Gastrocnemius medialis (tissue), 4 donors: ENCODE measurements around the gene MCEE. TPM values are rescaled to one million over a fixed set of nuclear protein-coding genes. Genes with fewer than 3 reads are reported as not detected.
"Not testable (repeated sequence)": the region's sequence is repeated elsewhere in the genome, so short reads cannot be mapped to it uniquely, and the experiment has no call there.

ENCODE experiments used
- ATAC-seq, 2 donors: fragments of 150-250 bp; one replicate each; pipeline ENCODE4 v1.9.1; 2016
- DNase-seq, 2 donors: peaks; one replicate each; pipeline ENCODE4 v3.0.0-alpha.2; 2019
- H3K27ac ChIP-seq, 4 donors: fragments of 200-600 bp; sonication (generic); 1 replicate in 1 of 4; 2 replicates in 3 of 4; pipeline ENCODE4 v1.5.1; 2016 to 2018; ENCODE audit warnings: mild to moderate bottlenecking in 2 of 4, moderate library complexity in 1 of 4
- H3K27me3 ChIP-seq, 3 donors: fragments of 200-600 bp; sonication (generic) in 2 of 3; 1 replicate in 1 of 3; 2 replicates in 2 of 3; pipeline versions ENCODE4 v1.5.1 to v1.6.0; 2016 to 2019; ENCODE audit warnings: mild to moderate bottlenecking in 1 of 3, moderate library complexity in 1 of 3
- H3K36me3 ChIP-seq, 2 donors: fragments of 200-600 bp; sonication (generic) in 1 of 2; one replicate each; pipeline ENCODE4 v1.5.1; 2017 to 2018
- H3K4me1 ChIP-seq, 2 donors: fragments of 200-600 bp; sonication (generic) in 1 of 2; one replicate each; pipeline ENCODE4 v1.5.1; 2016 to 2017; ENCODE audit warnings: mild to moderate bottlenecking in 2 of 2
- H3K4me3 ChIP-seq, 4 donors: fragments of 200-600 bp; sonication (generic) in 3 of 4; 1 replicate in 1 of 4; 2 replicates in 3 of 4; pipeline ENCODE4 v1.5.1; 2016 to 2019; ENCODE audit warnings: mild to moderate bottlenecking in 2 of 4
- H3K9me3 ChIP-seq, 3 donors: fragments of 200-600 bp; sonication (generic) in 2 of 3; 1 replicate in 1 of 3; 2 replicates in 2 of 3; pipeline ENCODE4 v1.5.1; 2016 to 2019
- CTCF ChIP-seq, 5 experiments: fragments of 450-650 bp in 3 of 5; fragments of 200-600 bp in 2 of 5; sonication (generic) in 2 of 5; IDR thresholded peaks in 4 of 5; conservative IDR thresholded peaks in 1 of 5; 1 replicate in 4 of 5; 2 replicates in 1 of 5; pipeline ENCODE4 v1.5.1; 2016 to 2019; ENCODE audit warnings: antibody characterized with exemption in 5 of 5, mild to moderate bottlenecking in 3 of 5, moderate library complexity in 3 of 5
- POLR2A ChIP-seq, 2 donors: fragments of 450-650 bp; IDR thresholded peaks; one replicate each; pipeline ENCODE4 v1.6.1; 2017; ENCODE audit warnings: antibody characterized with exemption in 2 of 2, mild to moderate bottlenecking in 2 of 2, moderate library complexity in 2 of 2
- in situ Hi-C, 4 donors: fragments of 200-750 bp; cut with MboI; loops; one replicate each; pipeline versions ENCODE4 v1.15.0 to v1.8.0; 2017; ENCODE audit warnings: low sequenced_read_pairs in 4 of 4
- intact Hi-C: fragments of 100-400 bp; cut with DNase I; formaldehyde crosslinking; loops from one replicate; pipeline ENCODE4 v1.15.1; 2023; ENCODE audit warnings: low total_unique reads
- total RNA-seq, 4 donors: library from RNA; depleted of rRNA; stranded (reverse); fragments of >200 nt; gene quantifications; one replicate each; pipeline versions ENCODE4 v1.1.0 to v1.2.3, GENCODE V29; 2016

MCEE gene
- 10 to 100 TPM in 3 of 4 donors, 1 to 10 TPM in 1; 10.0 to 20.2 (median 13.1) TPM for total RNA-seq

- peak; percentile 51 to 56 for TF ChIP-seq POLR2A (IDR thresholded peaks at IDR 0.05)
- TF ChIP-seq CTCF (IDR thresholded peaks at IDR 0.05 in 4 of 5, conservative IDR thresholded peaks at IDR 0.05 in 1 of 5) = no peak
- Histone ChIP-seq H3K27ac (peak within 1 kb of the TSS; percentile 89 to 95 (median 93)), H3K36me3 (peaks cover 0 to 24% of the 10 kb centered on the region in 2 donors), H3K4me3 (peak within 1 kb of the TSS; percentile 85 to 97 (median 90)), H3K4me1 (peaks cover 37 to 39% of the 10 kb centered on the region in 2 donors), H3K27me3 (no peaks in the 10 kb centered on the region), H3K9me3 (no peaks in the 10 kb centered on the region)
- in situ Hi-C loops (loop anchor here in 1 of 4 donors (5.0 kb wide), 1 partner anchor 63 kb away; the partner anchor contains the start of gene NAGK), intact Hi-C loops (loop anchor here (1.0 to 5.0 kb wide), 3 partner anchors 62 to 882 kb away; partner anchors contain the start of genes NAGK, TIA1 and ZNF638)
- peak; percentile 83 to 86 for DNase-seq
- ATAC-seq = peak; percentile 95 to 98
Measured at GRCh38 chr2:71130152-71130904, at the start of gene MCEE, which contains the start of gene MPHOSPH10. Gene MCEE (minus strand): TSS chr2:71130229. CDS start chr2:71130219, 10 bp downstream. Gene MPHOSPH10 (plus strand): TSS chr2:71130634. CDS start chr2:71130666, 32 bp downstream.

GRCh38 chr2:71178836-71179235 is 48.8 kb upstream of the MCEE start:
- intact Hi-C loops, H3K27me3 ChIP-seq, H3K36me3 ChIP-seq, ATAC-seq, H3K9me3 ChIP-seq, DNase-seq, H3K4me3 ChIP-seq, H3K27ac ChIP-seq, H3K4me1 ChIP-seq, in situ Hi-C loops: not testable (repeated sequence)

GRCh38 chr2:71174207-71174606 is 44.2 kb upstream of the MCEE start:
- Histone ChIP-seq H3K27me3 (no peaks in the 10 kb centered on the region), H3K9me3 (no peaks in the 10 kb centered on the region), H3K36me3 (no peaks in the 10 kb centered on the region), H3K4me3 (no peak overlapping the region), H3K27ac (no peak overlapping the region), H3K4me1 (no peaks in the 10 kb centered on the region)
- intact Hi-C loops (no loop called here), in situ Hi-C loops (no loop called here)
- ATAC-seq (no peak), DNase-seq (no peak)
- no peak for TF ChIP-seq CTCF (IDR thresholded peaks at IDR 0.05 in 4 of 5, conservative IDR thresholded peaks at IDR 0.05 in 1 of 5)
- TF ChIP-seq POLR2A (IDR thresholded peaks at IDR 0.05) = no peak

GRCh38 chr2:71173096-71173495 is 43.1 kb upstream of the MCEE start:
- Histone ChIP-seq H3K27me3 (no peaks in the 10 kb centered on the region), H3K36me3 (no peaks in the 10 kb centered on the region), H3K27ac (no peak overlapping the region), H3K4me1 (no peaks in the 10 kb centered on the region), H3K4me3 (no peak overlapping the region), H3K9me3 (no peaks in the 10 kb centered on the region)
- in situ Hi-C loops (no loop called here), intact Hi-C loops (no loop called here)
- ATAC-seq (no peak), DNase-seq (no peak)
- TF ChIP-seq POLR2A (IDR thresholded peaks at IDR 0.05) = no peak
- no peak for TF ChIP-seq CTCF (IDR thresholded peaks at IDR 0.05 in 4 of 5, conservative IDR thresholded peaks at IDR 0.05 in 1 of 5)

- H3K36me3 ChIP-seq = no peaks in the 10 kb centered on the region
- no peak overlapping the region for H3K27ac ChIP-seq
- DNase-seq (no peak), ATAC-seq (no peak)
- intact Hi-C loops (no loop called here), in situ Hi-C loops (no loop called here)
- no peaks in the 10 kb centered on the region for H3K27me3 ChIP-seq
- no peak overlapping the region for H3K4me3 ChIP-seq
- no peaks in the 10 kb centered on the region for H3K4me1 ChIP-seq
- TF ChIP-seq POLR2A (IDR thresholded peaks at IDR 0.05) (no peak), CTCF (IDR thresholded peaks at IDR 0.05 in 4 of 5, conservative IDR thresholded peaks at IDR 0.05 in 1 of 5) (no peak)
- no peaks in the 10 kb centered on the region for H3K9me3 ChIP-seq
Measured at GRCh38 chr2:71166812-71167211, 36.8 kb upstream of the MCEE start.
